ENCODE data around the gene PNPLA1. TPM values are rescaled to one million over a fixed set of nuclear protein-coding genes. Genes with fewer than 3 reads are reported as not detected.

The PNPLA1 gene
- total and polyA plus RNA-seq, 10 of the 15 experiments (the other 5 are each of a cell fraction or from before 2014, with no cell fraction given): 0.04 TPM; not detected in 9

GRCh38 chr6:36248980-36249379 lies 20.9 kb upstream of the PNPLA1 start:
- no peak for ATAC-seq
- Histone ChIP-seq H3K79me2 (ENCODE audit: control insufficient read depth, insufficient read depth, low read length) (no peaks in the 10 kb centered on the region), H3K36me3 (ENCODE audit: control insufficient read depth in 2 of 2, insufficient read depth in 2 of 2, low read length in 1 of 2) (no peaks in the 10 kb centered on the region), H3K4me1 (ENCODE audit: control insufficient read depth, insufficient read depth, low read length) (peaks cover 6% of the 10 kb centered on the region), H3K27me3 (replicated peaks in 1 of 2; ENCODE audit: control insufficient read depth in 2 of 2, insufficient read depth in 2 of 2, low read length in 1 of 2) (no peaks in the 10 kb centered on the region; a peak in 1 of 4 replicates), H4K20me1 (ENCODE audit: control insufficient read depth, insufficient read depth) (no peaks in the 10 kb centered on the region), H3K27ac (ENCODE audit: control insufficient read depth, insufficient read depth) (no peak overlapping the region), H2AFZ (ENCODE audit: control insufficient read depth, low read depth, low read length) (no peak overlapping the region), H3K9ac (ENCODE audit: control insufficient read depth, insufficient read depth, low read length) (no peak overlapping the region), H3K4me2 (ENCODE audit: control insufficient read depth, insufficient read depth) (no peak overlapping the region), H3K4me3 (no peak overlapping the region), H3K9me3 (replicated peaks; ENCODE audit: control insufficient read depth, insufficient read depth, low read length) (no peaks in the 10 kb centered on the region)
- in situ Hi-C loops (cut with MboI) (no loop called here), intact Hi-C loops (cut with micrococcal nuclease; ENCODE audit: unreplicated experiment) (no loop called here)
- 90% methylated on average over 1 of the region's 1 CpG for WGBS (ENCODE audit: insufficient coverage, insufficient replicate concordance, low lambda C conversion rate, missing lambda C conversion rate)
- FAIRE-seq: no peak
- RAD21 ChIA-PET (ENCODE audit: unreplicated experiment): no interaction called here
- SMC1A ChIA-PET (ENCODE audit: uncharacterized antibody, unreplicated experiment): no interaction called here
- no peak for TF ChIP-seq POLR2A (IDR thresholded peaks at IDR 0.05; ENCODE audit: low read depth, low read length)
- TF ChIP-seq, protein P1, sequence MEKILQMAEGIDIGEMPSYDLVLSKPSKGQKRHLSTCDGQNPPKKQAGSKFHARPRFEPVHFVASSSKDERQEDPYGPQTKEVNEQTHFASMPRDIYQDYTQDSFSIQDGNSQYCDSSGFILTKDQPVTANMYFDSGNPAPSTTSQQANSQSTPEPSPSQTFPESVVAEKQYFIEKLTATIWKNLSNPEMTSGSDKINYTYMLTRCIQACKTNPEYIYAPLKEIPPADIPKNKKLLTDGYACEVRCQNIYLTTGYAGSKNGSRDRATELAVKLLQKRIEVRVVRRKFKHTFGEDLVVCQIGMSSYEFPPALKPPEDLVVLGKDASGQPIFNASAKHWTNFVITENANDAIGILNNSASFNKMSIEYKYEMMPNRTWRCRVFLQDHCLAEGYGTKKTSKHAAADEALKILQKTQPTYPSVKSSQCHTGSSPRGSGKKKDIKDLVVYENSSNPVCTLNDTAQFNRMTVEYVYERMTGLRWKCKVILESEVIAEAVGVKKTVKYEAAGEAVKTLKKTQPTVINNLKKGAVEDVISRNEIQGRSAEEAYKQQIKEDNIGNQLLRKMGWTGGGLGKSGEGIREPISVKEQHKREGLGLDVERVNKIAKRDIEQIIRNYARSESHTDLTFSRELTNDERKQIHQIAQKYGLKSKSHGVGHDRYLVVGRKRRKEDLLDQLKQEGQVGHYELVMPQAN (conservative IDR thresholded peaks at IDR 0.05): no peak
- TF ChIP-seq ETV6 (conservative IDR thresholded peaks at IDR 0.05 in 1 of 2, IDR thresholded peaks at IDR 0.05 in 1 of 2; ENCODE audit: borderline replicate concordance in 1 of 2, low read depth in 1 of 2): no peak
- no peak for TF ChIP-seq POU2F2 (IDR thresholded peaks at IDR 0.05; ENCODE audit: borderline replicate concordance, low read depth, low read length)
- TF ChIP-seq RBBP5 (conservative IDR thresholded peaks at IDR 0.05): no peak
- TF ChIP-seq RELA (IDR thresholded peaks at IDR 0.05; ENCODE audit: borderline replicate concordance, partially characterized antibody): no peak
- no peak for DNase-seq (ENCODE audit: low read depth, low spot score)
- POLR2A ChIA-PET: no interaction called here
- CTCF ChIA-PET: interaction anchor here (0.7 kb wide), 1 partner anchor 11 kb away, joined by 3 read pairs; no protein-coding TSS in a partner anchor
- BruUV-seq (replicated peaks): no TSS peak

- POLR2A ChIA-PET: no interaction called here
- Histone ChIP-seq H3K9me3 (replicated peaks; ENCODE audit: control insufficient read depth, insufficient read depth, low read length) (no peaks in the 10 kb centered on the region), H3K4me1 (ENCODE audit: control insufficient read depth, insufficient read depth, low read length) (peaks cover 6% of the 10 kb centered on the region), H3K4me3 (no peak overlapping the region), H3K79me2 (ENCODE audit: control insufficient read depth, insufficient read depth, low read length) (no peaks in the 10 kb centered on the region), H3K4me2 (ENCODE audit: control insufficient read depth, insufficient read depth) (no peak overlapping the region), H4K20me1 (ENCODE audit: control insufficient read depth, insufficient read depth) (no peaks in the 10 kb centered on the region), H3K9ac (ENCODE audit: control insufficient read depth, insufficient read depth, low read length) (no peak overlapping the region), H3K36me3 (ENCODE audit: control insufficient read depth in 2 of 2, insufficient read depth in 2 of 2, low read length in 1 of 2) (no peaks in the 10 kb centered on the region), H3K27me3 (replicated peaks in 1 of 2; ENCODE audit: control insufficient read depth in 2 of 2, insufficient read depth in 2 of 2, low read length in 1 of 2) (no peaks in the 10 kb centered on the region; a peak in 1 of 4 replicates), H2AFZ (ENCODE audit: control insufficient read depth, low read depth, low read length) (no peak overlapping the region), H3K27ac (ENCODE audit: control insufficient read depth, insufficient read depth) (no peak overlapping the region)
- CTCF ChIA-PET: interaction anchor here (0.7 kb wide), 1 partner anchor 10 kb away, joined by 3 read pairs; no protein-coding TSS in a partner anchor
- intact Hi-C loops (cut with micrococcal nuclease; ENCODE audit: unreplicated experiment): no loop called here
- DNase-seq (ENCODE audit: low read depth, low spot score) (no peak), ATAC-seq (no peak), FAIRE-seq (no peak)
- no TSS peak for BruUV-seq (replicated peaks)
- SMC1A ChIA-PET (ENCODE audit: uncharacterized antibody, unreplicated experiment): no interaction called here
- RAD21 ChIA-PET (ENCODE audit: unreplicated experiment): no interaction called here
- in situ Hi-C loops (cut with MboI): no loop called here
- WGBS (ENCODE audit: insufficient coverage, insufficient replicate concordance, low lambda C conversion rate, missing lambda C conversion rate): 38% methylated on average over 5 of the region's 5 CpGs
- TF ChIP-seq, protein P2, sequence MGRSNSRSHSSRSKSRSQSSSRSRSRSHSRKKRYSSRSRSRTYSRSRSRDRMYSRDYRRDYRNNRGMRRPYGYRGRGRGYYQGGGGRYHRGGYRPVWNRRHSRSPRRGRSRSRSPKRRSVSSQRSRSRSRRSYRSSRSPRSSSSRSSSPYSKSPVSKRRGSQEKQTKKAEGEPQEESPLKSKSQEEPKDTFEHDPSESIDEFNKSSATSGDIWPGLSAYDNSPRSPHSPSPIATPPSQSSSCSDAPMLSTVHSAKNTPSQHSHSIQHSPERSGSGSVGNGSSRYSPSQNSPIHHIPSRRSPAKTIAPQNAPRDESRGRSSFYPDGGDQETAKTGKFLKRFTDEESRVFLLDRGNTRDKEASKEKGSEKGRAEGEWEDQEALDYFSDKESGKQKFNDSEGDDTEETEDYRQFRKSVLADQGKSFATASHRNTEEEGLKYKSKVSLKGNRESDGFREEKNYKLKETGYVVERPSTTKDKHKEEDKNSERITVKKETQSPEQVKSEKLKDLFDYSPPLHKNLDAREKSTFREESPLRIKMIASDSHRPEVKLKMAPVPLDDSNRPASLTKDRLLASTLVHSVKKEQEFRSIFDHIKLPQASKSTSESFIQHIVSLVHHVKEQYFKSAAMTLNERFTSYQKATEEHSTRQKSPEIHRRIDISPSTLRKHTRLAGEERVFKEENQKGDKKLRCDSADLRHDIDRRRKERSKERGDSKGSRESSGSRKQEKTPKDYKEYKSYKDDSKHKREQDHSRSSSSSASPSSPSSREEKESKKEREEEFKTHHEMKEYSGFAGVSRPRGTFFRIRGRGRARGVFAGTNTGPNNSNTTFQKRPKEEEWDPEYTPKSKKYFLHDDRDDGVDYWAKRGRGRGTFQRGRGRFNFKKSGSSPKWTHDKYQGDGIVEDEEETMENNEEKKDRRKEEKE (IDR thresholded peaks at IDR 0.05): no peak
- TF ChIP-seq ZNF24 (IDR thresholded peaks at IDR 0.05) (no peak), MTA2 (IDR thresholded peaks at IDR 0.05; ENCODE audit: low read depth) (no peak), USF1 (IDR thresholded peaks at IDR 0.05; ENCODE audit: borderline replicate concordance, extremely low read length, insufficient read depth, low read depth, low read length) (no peak), IRF4 (IDR thresholded peaks at IDR 0.05; ENCODE audit: low read depth, low read length) (no peak), KAT2A (conservative IDR thresholded peaks at IDR 0.05; ENCODE audit: control insufficient read depth, low read depth, low read length) (no peak), CEBPB (IDR thresholded peaks at IDR 0.05; ENCODE audit: borderline replicate concordance in 1 of 2, low read depth in 2 of 2, low read length in 2 of 2) (no peak)
Measured at GRCh38 chr6:36249536-36249935, 20.3 kb upstream of the PNPLA1 start.
